K562 (cell line): ENCODE results near the gene RNF213. TPM values are rescaled to one million over a fixed set of nuclear protein-coding genes. Genes with fewer than 3 reads are reported as not detected.

ENCODE experiments used
- ATAC-seq: fragments of 200-7000 bp; cut with Tn5 transposase; 3 replicates; pipeline ENCODE4 v1.9.1; 2020; ENCODE audit warnings: moderate library complexity
- BruUV-seq: library from RNA; stranded (reverse); fragments of 400-500 nt; replicated peaks from 2 replicates; lab custom pipeline; 2021; lab: Mats Ljungman, UMichigan
- CTCF ChIA-PET: fragments of 300-600 bp; formaldehyde crosslinking; extraction: SDS; loops from one replicate; lab custom pipeline; 2021; ENCODE audit warnings: low intra/inter-chr PET ratio; lab: Yijun Ruan, JAX
- POLR2A ChIA-PET: fragments of 300-600, 350-650 bp; sonication (Branson Sonifier 250); formaldehyde crosslinking; extraction: SDS; loops from one replicate; lab custom pipeline; 2021; ENCODE audit warnings: antibody characterized with exemption, inconsistent platforms; lab: Yijun Ruan, JAX
- DNase-seq, 4 experiments: peaks; one replicate each; pipeline versions ENCODE4 v3.0.0 to v3.0.0-alpha.2; 2011 to 2018; ENCODE audit warnings: low spot score in 3 of 4, mixed read lengths in 3 of 4; ENCODE audit errors: extremely low read depth in 1 of 4
- FAIRE-seq: peaks from 2 replicates; lab custom pipeline; 2011; peaks lifted over from hg19 to GRCh38; lab: Jason Lieb, UNC
- H2AFZ ChIP-seq: 2 replicates; pipeline ENCODE4 v1.6.0; 2011; ENCODE audit warnings: low read depth, low read length, control low read depth, inconsistent platforms
- H3K27ac ChIP-seq: fragments of 200-600 bp; 3 replicates; pipeline ENCODE4 v1.8.0; 2011; ENCODE audit warnings: low read depth, mild to moderate bottlenecking, control low read depth, inconsistent platforms, low read length, moderate library complexity, mixed read lengths; ENCODE audit errors: extremely low read depth
- H3K27me3 ChIP-seq, 2 experiments: fragments of 300-600 bp in 1 of 2; 2 replicates in 1 of 2; 3 replicates in 1 of 2; pipeline versions ENCODE4 v1.6.0 to v1.8.0; 2011; ENCODE audit warnings: inconsistent platforms in 2 of 2, low read length in 2 of 2, mild to moderate bottlenecking in 1 of 2, mixed read lengths in 1 of 2, moderate library complexity in 1 of 2; ENCODE audit not compliant: control insufficient read depth in 2 of 2, insufficient read depth in 2 of 2
- H3K36me3 ChIP-seq: fragments of 300-600 bp; 3 replicates; pipeline ENCODE4 v1.8.0; 2011; ENCODE audit warnings: mild to moderate bottlenecking, low read length, inconsistent platforms; ENCODE audit not compliant: control insufficient read depth, insufficient read depth
- H3K4me1 ChIP-seq, 2 experiments: fragments of 200-600 bp in 1 of 2; replicated peaks in 1 of 2; 2 replicates in 1 of 2; 3 replicates in 1 of 2; pipeline versions ENCODE4 v1.5.1 to v1.8.0; 2011; ENCODE audit warnings: inconsistent platforms in 2 of 2, low read length in 2 of 2, mild to moderate bottlenecking in 1 of 2, mixed read lengths in 1 of 2, moderate library complexity in 1 of 2; ENCODE audit not compliant: control insufficient read depth in 2 of 2, insufficient read depth in 2 of 2
- H3K4me2 ChIP-seq: 2 replicates; pipeline ENCODE4 v1.6.1; 2011; ENCODE audit warnings: low read length, control low read depth, inconsistent platforms, mixed read lengths; ENCODE audit not compliant: insufficient read depth
- H3K4me3 ChIP-seq: fragments of 200-600 bp; sonication (generic), shearing (Covaris generic); 2 replicates; pipeline ENCODE4 v1.5.1; 2016; ENCODE audit warnings: control low read depth, inconsistent platforms
- H3K79me2 ChIP-seq: fragments of 200-600 bp; 3 replicates; pipeline ENCODE4 v1.8.0; 2011; ENCODE audit warnings: low read length, inconsistent platforms; ENCODE audit not compliant: control insufficient read depth, insufficient read depth
- H3K9ac ChIP-seq, 2 experiments: 2 replicates each; pipeline versions ENCODE4 v1.6.0 to v1.6.1; 2011; ENCODE audit warnings: low read depth in 2 of 2, low read length in 2 of 2, control low read depth in 1 of 2, inconsistent platforms in 1 of 2, mild to moderate bottlenecking in 1 of 2, mixed read lengths in 1 of 2; ENCODE audit not compliant: insufficient read depth in 1 of 2
- H3K9me1 ChIP-seq: one replicate; pipeline ENCODE4 v1.6.0; 2011; ENCODE audit warnings: inconsistent platforms, mild to moderate bottlenecking, low read length, moderate library complexity; ENCODE audit not compliant: control insufficient read depth, insufficient read depth
- H3K9me3 ChIP-seq: replicated peaks from 2 replicates; pipeline ENCODE4 v1.5.1; 2011; ENCODE audit warnings: low read depth, low read length, inconsistent platforms; ENCODE audit not compliant: control insufficient read depth, insufficient read depth
- H4K20me1 ChIP-seq: replicated peaks from 2 replicates; pipeline ENCODE4 v1.6.1; 2011; ENCODE audit warnings: low read length, inconsistent platforms, mixed read lengths; ENCODE audit not compliant: control insufficient read depth, insufficient read depth
- CBFA2T2 ChIP-seq: fragments of 450-650 bp; conservative IDR thresholded peaks from 2 replicates; pipeline ENCODE4 v1.6.1; 2017; ENCODE audit warnings: mild to moderate bottlenecking
- FOXJ3 ChIP-seq: sonication (generic); formaldehyde crosslinking; IDR thresholded peaks from 2 replicates; pipeline ENCODE4 v1.4.0; 2020; ENCODE audit warnings: mild to moderate bottlenecking, missing genetic modification reagents
- MCM7 ChIP-seq, 2 experiments: fragments of 450-650 bp; IDR thresholded peaks; 2 replicates each; pipeline ENCODE4 v1.6.1; 2016 to 2018
- MYBL2 ChIP-seq, 2 experiments: fragments of 450-650 bp in 1 of 2; sonication (generic) in 1 of 2; formaldehyde crosslinking in 1 of 2; IDR thresholded peaks; 2 replicates each; pipeline versions ENCODE4 v1.6.1 to v1.8.1; 2017 to 2022; ENCODE audit warnings: borderline replicate concordance in 1 of 2, inconsistent platforms in 1 of 2, low read depth in 1 of 2, mild to moderate bottlenecking in 1 of 2, missing genetic modification reagents in 1 of 2, moderate library complexity in 1 of 2
- SAFB ChIP-seq: fragments of 200-400 bp; formaldehyde crosslinking; IDR thresholded peaks from 2 replicates; pipeline ENCODE4 v1.6.1; 2017; ENCODE audit warnings: low read depth, low read length, borderline replicate concordance
- ZFP1 ChIP-seq: fragments of 450-650 bp; formaldehyde crosslinking; IDR thresholded peaks from 2 replicates; pipeline ENCODE4 v1.4.0; 2020; ENCODE audit warnings: mild to moderate bottlenecking, mixed read lengths
- ZFP30 ChIP-seq: fragments of 250-450 bp; sonication (Bioruptor Pico); IDR thresholded peaks from 2 replicates; pipeline ENCODE4 v1.8.0; 2022; ENCODE audit warnings: moderate library complexity, mild to moderate bottlenecking, inconsistent platforms, borderline replicate concordance
- ZMIZ1 ChIP-seq, 2 experiments: fragments of 150-350 bp in 1 of 2; IDR thresholded peaks; 2 replicates each; pipeline ENCODE4 v1.6.1; 2012 to 2016; ENCODE audit warnings: low read depth in 2 of 2, low read length in 2 of 2, mild to moderate bottlenecking in 1 of 2, moderate library complexity in 1 of 2
- ZNF197 ChIP-seq: fragments of 200-800 bp; sonication (Bioruptor generic); IDR thresholded peaks from 2 replicates; pipeline ENCODE4 v1.6.1; 2016; ENCODE audit warnings: low read depth, missing genetic modification characterization, missing compliant biosample characterization
- ZNF347 ChIP-seq: fragments of 450-650 bp; formaldehyde crosslinking; IDR thresholded peaks from 2 replicates; pipeline ENCODE4 v1.4.0; 2020; ENCODE audit warnings: low read depth, mild to moderate bottlenecking, moderate library complexity
- ZNF79 ChIP-seq: fragments of 250-450 bp; sonication (Bioruptor Pico); IDR thresholded peaks from 2 replicates; pipeline ENCODE4 v1.4.0; 2020; ENCODE audit warnings: low read depth, mild to moderate bottlenecking, moderate library complexity
- WGBS: fragments of 100-300 bp; shearing (Covaris generic); methylation state at CpG from one replicate; pipeline ENCODE4 v1.1.6; 2016; ENCODE audit warnings: low coverage, mixed read lengths; ENCODE audit not compliant: insufficient coverage; ENCODE audit errors: missing lambda C conversion rate; 5-methylcytosine and 5-hydroxymethylcytosine counted together
- in situ Hi-C: fragments of 300-500 bp; cut with MboI; formaldehyde crosslinking; loops from 4 replicates; pipeline ENCODE4 v1.15.0; 2018; ENCODE audit warnings: inconsistent platforms, mixed read lengths
- intact Hi-C: fragments of 100-400 bp; cut with micrococcal nuclease; formaldehyde crosslinking; loops from 2 replicates; pipeline ENCODE4 v1.14.2; 2022
- polyA plus RNA-seq, 8 experiments: library from polyadenylated mRNA; depleted of rRNA in 4 of 8; stranded (reverse) in 5 of 8; unstranded in 3 of 8; fragments of >200 nt; fragmentation: Nextera tagmentation in 2 of 8; fragmentation: Illumina TruSeq in 1 of 8; extraction: Ambion mirVana in 2 of 8; extraction: Trizol in 1 of 8; gene quantifications; 2 replicates each; pipeline versions ENCODE4 v1.2.1 to v1.2.3, GENCODE V29; 2011 to 2014; ENCODE audit warnings: inconsistent platforms in 1 of 8, missing spikeins in 1 of 8
- total RNA-seq, 7 experiments: library from RNA; depleted of rRNA in 6 of 7; stranded (reverse); fragments of >200 nt in 6 of 7; fragmentation: Illumina TruSeq in 2 of 7; extraction: Trizol in 2 of 7; gene quantifications; 2 replicates each; pipeline versions ENCODE4 v1.2.1 to v1.2.3, GENCODE V29; 2011 to 2021; ENCODE audit warnings: low replicate concordance in 1 of 7
- TF ChIP-seq, protein P1 (sequence below), 2 experiments: fragments of 450-650 bp in 1 of 2; sonication (generic) in 1 of 2; formaldehyde crosslinking; conservative IDR thresholded peaks; 2 replicates each; pipeline versions ENCODE4 v1.4.0 to v1.8.1; 2020 to 2022; ENCODE audit warnings: mild to moderate bottlenecking in 1 of 2, missing genetic modification reagents in 1 of 2
- TF ChIP-seq, protein P2 (sequence below): sonication (generic); formaldehyde crosslinking; IDR thresholded peaks from 2 replicates; pipeline ENCODE4 v1.8.0; 2022; ENCODE audit warnings: mild to moderate bottlenecking, missing genetic modification reagents, borderline replicate concordance

Gene RNF213
- total and polyA plus RNA-seq, 9 of the 15 experiments (the other 6 are each of a cell fraction or from before 2014, with no cell fraction given), result 5.3 to 33.6 (median 17.9) TPM

DNA sequence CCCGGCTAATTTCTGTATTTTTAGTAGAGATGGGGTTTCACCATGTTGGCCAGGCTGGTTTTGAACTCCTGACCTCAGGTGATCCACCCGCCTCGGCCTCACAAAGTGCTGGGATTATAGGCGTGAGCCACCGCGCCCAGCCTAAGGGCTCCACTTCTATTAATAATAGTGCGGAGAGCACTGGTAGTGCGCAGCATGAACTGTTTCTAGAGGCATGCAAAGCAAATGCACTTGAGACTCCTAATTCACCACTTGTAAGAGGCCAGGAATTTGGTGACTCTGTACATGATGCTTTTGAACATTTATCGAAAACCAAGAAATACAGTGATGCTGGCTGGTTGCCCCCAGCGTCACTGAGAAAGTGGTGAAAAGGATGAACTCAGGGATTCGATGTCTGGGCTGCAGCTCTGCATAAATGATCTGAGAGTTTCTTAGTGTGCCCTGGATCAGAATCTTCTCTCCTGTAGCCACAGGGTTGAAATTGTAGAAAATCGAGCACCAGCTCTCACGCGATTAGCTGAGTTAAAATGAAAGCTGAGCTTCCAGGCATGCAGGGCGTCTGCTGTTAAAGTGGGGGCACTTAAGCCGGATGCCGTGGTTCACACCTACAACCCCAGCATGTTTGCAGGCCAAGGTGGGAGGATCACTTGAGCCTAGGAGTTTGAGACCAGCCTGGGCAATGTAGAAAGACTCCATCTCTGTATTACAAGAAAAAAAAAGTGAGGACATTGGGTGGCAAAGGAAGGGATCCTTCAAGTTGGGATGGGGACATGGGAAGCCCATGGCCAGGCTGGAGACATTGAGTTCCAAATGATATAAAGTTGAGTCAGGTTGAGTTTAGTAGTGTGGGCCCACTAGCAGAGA lies 4.8 kb downstream of the RNF213 start:
- H3K4me1 ChIP-seq, result peaks cover 20 to 41% of the 10 kb centered on the region in 2 experiments
- DNase-seq, result no peak
- H2AFZ ChIP-seq, result no peak overlapping the region
- H3K4me2 ChIP-seq, result no peak overlapping the region
- no TSS peak for BruUV-seq
- no peak for ATAC-seq
- H3K9me3 ChIP-seq, result no peaks in the 10 kb centered on the region
- no peaks in the 10 kb centered on the region for H3K9me1 ChIP-seq
- in situ Hi-C loops, result no loop called here
- no peak overlapping the region for H3K4me3 ChIP-seq
- ChIA-PET CTCF (no interaction called here), POLR2A (no interaction called here)
- no peak overlapping the region for H3K27ac ChIP-seq
- H3K27me3 ChIP-seq, result no peaks in the 10 kb centered on the region
- FAIRE-seq, result no peak
- WGBS, result 92% methylated on average over 17 of the region's 17 CpGs
- H4K20me1 ChIP-seq, result no peaks in the 10 kb centered on the region
- peaks cover 26% of the 10 kb centered on the region; the same call in 2 of the 3 replicates for H3K36me3 ChIP-seq
- no peak overlapping the region for H3K9ac ChIP-seq
- intact Hi-C loops, result no loop called here
- H3K79me2 ChIP-seq, result peaks cover 20% of the 10 kb centered on the region; the same call in 2 of the 3 replicates
- TF ChIP-seq MCM7 (IDR thresholded peaks at IDR 0.05) (no peak), ZMIZ1 (IDR thresholded peaks at IDR 0.05; ENCODE audit: low read depth in 2 of 2, low read length in 2 of 2) (no peak), ZNF197 (CRISPR knock-in tag) (no peak), MYBL2 (IDR thresholded peaks at IDR 0.05; ENCODE audit: low read depth) (no peak), MYBL2 (CRISPR knock-in tag; IDR thresholded peaks at IDR 0.05; ENCODE audit: borderline replicate concordance) (no peak), ZNF347 (CRISPR knock-in tag) (no peak), ZFP30 (CRISPR knock-in tag) (no peak), CBFA2T2 (no peak), SAFB (no peak), ZNF79 (CRISPR knock-in tag) (no peak), ZFP1 (CRISPR knock-in tag) (no peak), FOXJ3 (no peak)
- TF ChIP-seq, protein P1, sequence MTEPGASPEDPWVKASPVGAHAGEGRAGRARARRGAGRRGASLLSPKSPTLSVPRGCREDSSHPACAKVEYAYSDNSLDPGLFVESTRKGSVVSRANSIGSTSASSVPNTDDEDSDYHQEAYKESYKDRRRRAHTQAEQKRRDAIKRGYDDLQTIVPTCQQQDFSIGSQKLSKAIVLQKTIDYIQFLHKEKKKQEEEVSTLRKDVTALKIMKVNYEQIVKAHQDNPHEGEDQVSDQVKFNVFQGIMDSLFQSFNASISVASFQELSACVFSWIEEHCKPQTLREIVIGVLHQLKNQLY (CRISPR knock-in tag; conservative IDR thresholded peaks at IDR 0.05), result no peak
- TF ChIP-seq, protein P2, sequence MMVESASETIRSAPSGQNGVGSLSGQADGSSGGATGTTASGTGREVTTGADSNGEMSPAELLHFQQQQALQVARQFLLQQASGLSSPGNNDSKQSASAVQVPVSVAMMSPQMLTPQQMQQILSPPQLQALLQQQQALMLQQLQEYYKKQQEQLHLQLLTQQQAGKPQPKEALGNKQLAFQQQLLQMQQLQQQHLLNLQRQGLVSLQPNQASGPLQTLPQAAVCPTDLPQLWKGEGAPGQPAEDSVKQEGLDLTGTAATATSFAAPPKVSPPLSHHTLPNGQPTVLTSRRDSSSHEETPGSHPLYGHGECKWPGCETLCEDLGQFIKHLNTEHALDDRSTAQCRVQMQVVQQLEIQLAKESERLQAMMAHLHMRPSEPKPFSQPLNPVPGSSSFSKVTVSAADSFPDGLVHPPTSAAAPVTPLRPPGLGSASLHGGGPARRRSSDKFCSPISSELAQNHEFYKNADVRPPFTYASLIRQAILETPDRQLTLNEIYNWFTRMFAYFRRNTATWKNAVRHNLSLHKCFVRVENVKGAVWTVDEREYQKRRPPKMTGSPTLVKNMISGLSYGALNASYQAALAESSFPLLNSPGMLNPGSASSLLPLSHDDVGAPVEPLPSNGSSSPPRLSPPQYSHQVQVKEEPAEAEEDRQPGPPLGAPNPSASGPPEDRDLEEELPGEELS (CRISPR knock-in tag), result no peak
